Measurements from ENCODE around the gene CEP170. TPM values are rescaled to one million over a fixed set of nuclear protein-coding genes. Genes with fewer than 3 reads are reported as not detected.

The CEP170 gene
- total and polyA plus RNA-seq, 2 experiments from 2014 or later: 22.9 to 37.3 TPM

- no peaks in the 10 kb centered on the region for H4K20me1 ChIP-seq (ENCODE audit: insufficient read depth, poor library complexity, severe bottlenecking)
- no peak overlapping the region for H3K4me3 ChIP-seq
- H3K79me2 ChIP-seq: peaks cover 92% of the 10 kb centered on the region
- no peak overlapping the region for H2AFZ ChIP-seq
- H3K36me3 ChIP-seq (replicated peaks; ENCODE audit: insufficient read depth, low read depth): no peaks in the 10 kb centered on the region
- H3K4me1 ChIP-seq (ENCODE audit: insufficient read depth): no peaks in the 10 kb centered on the region
- no peak overlapping the region for H3K27ac ChIP-seq
- no peak overlapping the region for H3K4me2 ChIP-seq
- TF ChIP-seq CTCF (IDR thresholded peaks at IDR 0.05; ENCODE audit: poor library complexity) (no peak), EZH2phosphoT487 (IDR thresholded peaks at IDR 0.05; ENCODE audit: low read depth, severe bottlenecking, unreplicated experiment) (no peak), EZH2 (IDR thresholded peaks at IDR 0.05; ENCODE audit: borderline replicate concordance) (no peak)
- no peaks in the 10 kb centered on the region for H3K27me3 ChIP-seq
- 97% methylated on average over 2 of the region's 2 CpGs for WGBS (ENCODE audit: low lambda C conversion rate, missing lambda C conversion rate)
- no peak for DNase-seq (ENCODE audit: low spot score)
- no peaks in the 10 kb centered on the region for H3K9me2 ChIP-seq (replicated peaks; ENCODE audit: insufficient read depth)
- H3K9me3 ChIP-seq (ENCODE audit: low read depth): peaks cover 18% of the 10 kb centered on the region
Observed at GRCh38 chr1:243233908-243234307, 21.2 kb downstream of the CEP170 start.

- no peaks in the 10 kb centered on the region for H3K9me2 ChIP-seq (replicated peaks; ENCODE audit: insufficient read depth)
- DNase-seq (ENCODE audit: low spot score): peak; percentile 16
- no peak overlapping the region for H3K4me3 ChIP-seq
- TF ChIP-seq EZH2phosphoT487 (IDR thresholded peaks at IDR 0.05; ENCODE audit: low read depth, severe bottlenecking, unreplicated experiment) (no peak), EZH2 (IDR thresholded peaks at IDR 0.05; ENCODE audit: borderline replicate concordance) (no peak), CTCF (IDR thresholded peaks at IDR 0.05; ENCODE audit: poor library complexity) (no peak)
- H3K4me1 ChIP-seq (ENCODE audit: insufficient read depth): no peaks in the 10 kb centered on the region
- H3K4me2 ChIP-seq: no peak overlapping the region
- H3K36me3 ChIP-seq (replicated peaks; ENCODE audit: insufficient read depth, low read depth): no peaks in the 10 kb centered on the region
- peaks cover 18% of the 10 kb centered on the region for H3K9me3 ChIP-seq (ENCODE audit: low read depth)
- no peak overlapping the region for H3K27ac ChIP-seq
- no peaks in the 10 kb centered on the region for H4K20me1 ChIP-seq (ENCODE audit: insufficient read depth, poor library complexity, severe bottlenecking)
- H3K79me2 ChIP-seq: peaks cover 90% of the 10 kb centered on the region
- H3K27me3 ChIP-seq: no peaks in the 10 kb centered on the region
- no peak overlapping the region for H2AFZ ChIP-seq
Observed at GRCh38 chr1:243230914-243231313, 24.2 kb downstream of the CEP170 start.

- Histone ChIP-seq H3K79me2 (peaks cover 80% of the 10 kb centered on the region), H3K36me3 (replicated peaks; ENCODE audit: insufficient read depth, low read depth) (no peaks in the 10 kb centered on the region), H3K9me3 (ENCODE audit: low read depth) (peaks cover 18% of the 10 kb centered on the region), H3K27ac (no peak overlapping the region), H3K4me2 (no peak overlapping the region), H3K27me3 (no peaks in the 10 kb centered on the region), H3K4me1 (ENCODE audit: insufficient read depth) (no peaks in the 10 kb centered on the region), H3K9me2 (replicated peaks; ENCODE audit: insufficient read depth) (no peaks in the 10 kb centered on the region), H3K4me3 (no peak overlapping the region), H2AFZ (no peak overlapping the region), H4K20me1 (ENCODE audit: insufficient read depth, poor library complexity, severe bottlenecking) (no peaks in the 10 kb centered on the region)
- WGBS (ENCODE audit: low lambda C conversion rate, missing lambda C conversion rate): 95% methylated on average over 1 of the region's 1 CpG
- TF ChIP-seq EZH2phosphoT487 (IDR thresholded peaks at IDR 0.05; ENCODE audit: low read depth, severe bottlenecking, unreplicated experiment) (no peak), CTCF (IDR thresholded peaks at IDR 0.05; ENCODE audit: poor library complexity) (no peak), EZH2 (IDR thresholded peaks at IDR 0.05; ENCODE audit: borderline replicate concordance) (no peak)
- DNase-seq (ENCODE audit: low spot score): no peak
Observed at GRCh38 chr1:243229526-243229925, 25.6 kb downstream of the CEP170 start.

- H3K27ac ChIP-seq: no peak overlapping the region
- no peaks in the 10 kb centered on the region for H3K36me3 ChIP-seq (replicated peaks; ENCODE audit: insufficient read depth, low read depth)
- no peak overlapping the region for H3K4me2 ChIP-seq
- H3K4me3 ChIP-seq: no peak overlapping the region
- no peak for DNase-seq (ENCODE audit: low spot score)
- no peaks in the 10 kb centered on the region for H3K9me2 ChIP-seq (replicated peaks; ENCODE audit: insufficient read depth)
- WGBS (ENCODE audit: low lambda C conversion rate, missing lambda C conversion rate): 79% methylated on average over 2 of the region's 2 CpGs
- H3K4me1 ChIP-seq (ENCODE audit: insufficient read depth): no peaks in the 10 kb centered on the region
- no peak overlapping the region for H2AFZ ChIP-seq
- no peaks in the 10 kb centered on the region for H4K20me1 ChIP-seq (ENCODE audit: insufficient read depth, poor library complexity, severe bottlenecking)
- peaks cover 18% of the 10 kb centered on the region for H3K9me3 ChIP-seq (ENCODE audit: low read depth)
- TF ChIP-seq CTCF (IDR thresholded peaks at IDR 0.05; ENCODE audit: poor library complexity) (no peak), EZH2phosphoT487 (IDR thresholded peaks at IDR 0.05; ENCODE audit: low read depth, severe bottlenecking, unreplicated experiment) (no peak), EZH2 (IDR thresholded peaks at IDR 0.05; ENCODE audit: borderline replicate concordance) (no peak)
- peaks cover 63% of the 10 kb centered on the region for H3K79me2 ChIP-seq
- no peaks in the 10 kb centered on the region for H3K27me3 ChIP-seq
Observed at GRCh38 chr1:243227622-243228021, 27.5 kb downstream of the CEP170 start.
